ENCODE data around the gene DCDC2C.

Gene DCDC2C

DNA sequence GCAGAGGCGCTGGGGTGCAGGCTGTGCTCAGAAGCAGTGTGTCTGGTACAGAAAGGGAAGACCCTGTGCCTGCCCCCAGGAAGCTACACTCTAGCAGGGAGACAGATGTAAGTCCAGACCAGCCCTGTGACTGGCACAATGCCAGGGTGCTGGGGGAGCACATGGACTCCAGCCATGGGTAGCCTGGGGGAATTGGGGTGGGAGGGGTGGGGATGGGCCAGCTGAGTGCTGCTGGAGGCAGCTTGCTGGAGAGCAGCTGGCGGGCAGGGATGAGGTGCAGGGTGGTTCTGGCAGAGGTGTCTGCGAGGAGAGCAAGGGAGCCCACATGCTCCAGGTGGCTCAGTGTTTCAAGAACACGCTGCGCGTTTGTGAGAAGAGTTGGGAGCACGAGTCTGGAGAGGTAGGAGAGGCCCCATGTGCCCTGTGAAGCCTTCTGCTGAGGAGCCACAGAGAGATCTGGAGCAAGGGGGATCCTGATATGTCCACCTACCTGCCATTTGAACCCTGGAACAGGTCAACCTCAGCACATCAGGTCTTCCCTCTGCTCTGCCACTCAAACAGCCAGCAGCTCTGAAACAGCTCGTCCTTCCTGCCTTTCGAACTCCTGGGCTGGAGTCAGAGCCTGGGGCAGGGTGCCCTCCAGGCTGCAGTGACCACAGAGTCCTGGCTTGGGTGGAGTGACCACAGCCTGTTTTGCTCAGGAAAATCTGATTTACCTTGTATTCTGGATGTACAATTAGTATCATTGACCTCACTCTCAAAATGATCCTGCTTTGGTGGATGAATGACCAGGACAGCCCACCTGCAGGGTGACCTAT lies 30.3 kb upstream of the DCDC2C start:
- TF ChIP-seq, protein P1, sequence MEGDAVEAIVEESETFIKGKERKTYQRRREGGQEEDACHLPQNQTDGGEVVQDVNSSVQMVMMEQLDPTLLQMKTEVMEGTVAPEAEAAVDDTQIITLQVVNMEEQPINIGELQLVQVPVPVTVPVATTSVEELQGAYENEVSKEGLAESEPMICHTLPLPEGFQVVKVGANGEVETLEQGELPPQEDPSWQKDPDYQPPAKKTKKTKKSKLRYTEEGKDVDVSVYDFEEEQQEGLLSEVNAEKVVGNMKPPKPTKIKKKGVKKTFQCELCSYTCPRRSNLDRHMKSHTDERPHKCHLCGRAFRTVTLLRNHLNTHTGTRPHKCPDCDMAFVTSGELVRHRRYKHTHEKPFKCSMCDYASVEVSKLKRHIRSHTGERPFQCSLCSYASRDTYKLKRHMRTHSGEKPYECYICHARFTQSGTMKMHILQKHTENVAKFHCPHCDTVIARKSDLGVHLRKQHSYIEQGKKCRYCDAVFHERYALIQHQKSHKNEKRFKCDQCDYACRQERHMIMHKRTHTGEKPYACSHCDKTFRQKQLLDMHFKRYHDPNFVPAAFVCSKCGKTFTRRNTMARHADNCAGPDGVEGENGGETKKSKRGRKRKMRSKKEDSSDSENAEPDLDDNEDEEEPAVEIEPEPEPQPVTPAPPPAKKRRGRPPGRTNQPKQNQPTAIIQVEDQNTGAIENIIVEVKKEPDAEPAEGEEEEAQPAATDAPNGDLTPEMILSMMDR (IDR thresholded peaks at IDR 0.05; ENCODE audit: low read length, missing control alignments): no peak
- no peak for DNase-seq (ENCODE audit: low read depth)
- no peak overlapping the region for H3K4me3 ChIP-seq (replicated peaks; ENCODE audit: low read depth, low read length)

DNA sequence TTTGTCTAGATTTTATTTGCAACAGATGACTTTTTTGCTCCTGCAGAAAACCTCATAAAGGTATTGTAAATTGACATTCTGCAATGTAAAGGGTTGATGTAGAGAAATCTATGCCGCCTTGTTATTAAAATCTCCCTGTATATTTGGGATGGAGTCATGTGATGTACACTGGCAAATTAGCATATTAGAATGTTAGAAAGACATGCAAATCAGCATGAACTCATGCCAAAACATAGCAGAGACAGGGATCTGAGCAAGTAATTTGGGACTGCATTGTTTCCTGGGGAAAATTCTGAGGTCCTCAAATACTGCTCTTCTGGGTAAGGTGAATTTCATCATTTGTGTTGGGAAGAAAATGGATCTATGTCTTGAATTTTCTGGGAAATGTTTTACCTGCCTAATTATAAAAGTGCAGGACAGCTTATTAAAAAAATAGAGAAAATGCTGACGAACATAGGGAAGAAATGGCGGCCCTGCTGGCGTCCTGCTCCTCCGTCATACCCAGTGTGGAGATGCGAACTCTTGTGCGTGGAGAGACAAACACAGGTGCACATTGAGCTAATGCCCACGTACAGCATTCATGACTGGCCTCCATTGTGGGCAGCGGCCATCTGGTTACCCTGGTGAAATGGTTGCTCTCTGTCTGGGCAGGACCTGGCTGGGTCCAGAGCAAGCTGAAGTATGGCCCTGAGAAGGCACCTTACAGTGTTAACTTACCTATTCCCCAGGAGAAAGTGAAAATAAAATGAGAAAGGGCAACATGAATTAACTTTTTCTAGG lies 29.1 kb upstream of the DCDC2C start:
- TF ChIP-seq, protein P1 (IDR thresholded peaks at IDR 0.05; ENCODE audit: low read length, missing control alignments): no peak
- H3K4me3 ChIP-seq (replicated peaks; ENCODE audit: low read depth, low read length): no peak overlapping the region
- no peak for DNase-seq (ENCODE audit: low read depth)

DNA sequence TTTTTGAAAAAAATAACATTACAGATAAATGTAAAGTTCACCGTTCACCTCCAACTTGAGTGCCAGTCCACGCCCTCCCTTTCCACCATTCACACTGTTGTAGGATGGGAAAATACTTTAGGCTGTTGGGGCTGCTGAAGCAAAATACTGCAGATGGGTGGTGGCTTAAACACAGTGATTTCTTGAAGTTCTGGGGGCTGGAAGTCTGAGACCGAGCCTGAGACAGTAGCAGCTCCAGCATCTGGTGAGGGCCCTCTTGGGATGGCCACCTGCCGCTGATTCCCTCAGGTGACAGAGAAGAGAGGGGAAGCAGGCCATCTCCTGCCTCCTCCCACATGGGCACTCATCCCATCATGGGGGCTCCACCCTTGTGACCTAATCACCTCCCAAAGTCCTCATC lies 27.7 kb upstream of the DCDC2C start:
- DNase-seq (ENCODE audit: low read depth): no peak
- TF ChIP-seq, protein P1 (IDR thresholded peaks at IDR 0.05; ENCODE audit: low read length, missing control alignments): no peak
- H3K4me3 ChIP-seq (replicated peaks; ENCODE audit: low read depth, low read length): no peak overlapping the region

DNA sequence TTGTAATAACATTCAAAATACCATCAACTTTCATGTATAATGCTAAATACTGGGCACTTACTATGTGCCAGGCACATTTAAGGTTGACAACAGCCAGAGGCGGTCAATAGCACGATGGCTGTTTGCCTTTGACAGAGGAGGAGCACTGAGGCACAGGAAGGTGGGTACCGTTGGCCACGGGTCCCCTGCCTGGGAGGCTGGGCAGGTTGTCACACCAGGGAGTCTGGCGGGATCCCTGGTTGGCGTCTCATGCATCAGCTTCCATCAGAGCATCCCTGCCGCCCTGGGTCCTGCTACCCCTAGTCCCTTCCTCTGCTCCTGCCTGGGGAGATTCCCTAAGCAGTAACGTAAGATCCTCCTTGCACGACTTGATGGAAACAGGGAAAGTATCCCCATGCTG lies 25.9 kb upstream of the DCDC2C start:
- DNase-seq (ENCODE audit: low read depth): no peak
- H3K4me3 ChIP-seq (replicated peaks; ENCODE audit: low read depth, low read length): no peak overlapping the region
- TF ChIP-seq, protein P1 (IDR thresholded peaks at IDR 0.05; ENCODE audit: low read length, missing control alignments): no peak

DNA sequence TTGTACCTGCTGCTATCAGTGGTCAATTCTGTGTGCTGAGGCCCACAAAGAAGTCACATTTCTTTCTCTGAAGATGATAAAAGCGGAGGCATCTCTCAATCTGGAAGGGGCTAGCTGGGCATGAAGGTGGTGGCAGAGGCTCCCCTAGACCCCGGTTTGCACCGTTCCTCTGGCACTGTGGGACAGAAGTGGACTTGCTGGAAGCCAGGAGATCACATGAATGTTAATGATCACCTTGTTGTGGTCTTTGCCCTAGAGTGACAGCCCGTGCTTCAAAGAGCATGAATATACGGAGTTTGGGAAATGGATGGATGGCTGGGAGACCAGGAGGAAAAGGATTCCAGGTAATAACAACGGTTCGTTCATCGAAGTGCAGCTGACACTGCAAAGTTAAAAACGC lies 25.2 kb upstream of the DCDC2C start:
- no peak for DNase-seq (ENCODE audit: low read depth)
- TF ChIP-seq, protein P1 (IDR thresholded peaks at IDR 0.05; ENCODE audit: low read length, missing control alignments): no peak

DNA sequence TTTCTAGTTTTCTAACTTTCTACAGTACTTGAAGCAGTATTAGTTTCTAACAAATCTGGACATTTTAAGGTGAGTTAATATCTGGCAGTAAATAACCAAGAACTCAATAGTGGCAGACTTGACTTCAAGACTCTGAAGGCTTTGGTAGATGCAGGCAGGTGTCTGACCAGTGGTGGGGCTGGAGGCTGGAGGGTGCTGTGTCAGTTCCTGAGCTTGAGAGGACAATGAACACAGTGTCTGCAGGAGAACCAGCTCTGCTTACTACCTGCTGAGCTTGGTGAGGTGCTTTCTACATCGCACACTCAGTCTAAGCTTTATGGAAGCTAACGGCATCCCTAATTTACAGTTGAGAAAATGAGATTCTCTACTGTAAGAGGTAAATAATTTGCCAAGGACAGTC lies 24.2 kb upstream of the DCDC2C start:
- TF ChIP-seq, protein P1 (IDR thresholded peaks at IDR 0.05; ENCODE audit: low read length, missing control alignments): no peak

More for the DNA sequence above, 25.2 kb upstream of the DCDC2C start:
- H3K4me3 ChIP-seq (replicated peaks; ENCODE audit: low read depth, low read length): no peak overlapping the region

More for the DNA sequence above, 24.2 kb upstream of the DCDC2C start:
- no peak for DNase-seq (ENCODE audit: low read depth)
- H3K4me3 ChIP-seq (replicated peaks; ENCODE audit: low read depth, low read length): no peak overlapping the region
